GM23248 (cell line): ENCODE measurements around the gene SULF2. TPM values are rescaled to one million over a fixed set of nuclear protein-coding genes. Genes with fewer than 3 reads are reported as not detected.
A peak's percentile ranks its signal among the peaks of the same experiment; 100 is the strongest.
"Not testable (repeated sequence)": the region's sequence is repeated elsewhere in the genome, so short reads cannot be mapped to it uniquely, and the experiment has no call there.

Source experiments
- DNase-seq: peaks from one replicate; pipeline ENCODE4 v3.0.0-alpha.2; 2015
- H2AFZ ChIP-seq: fragments of 200-600 bp; sonication (generic); 2 replicates; pipeline ENCODE4 v1.6.1; 2016; ENCODE audit warnings: antibody characterized with exemption
- H3F3A ChIP-seq: fragments of 200-600 bp; sonication (generic); 2 replicates; pipeline ENCODE4 v1.6.1; 2016; ENCODE audit warnings: mild to moderate bottlenecking, antibody characterized with exemption, mixed run types; ENCODE audit not compliant: insufficient read depth
- H3K27ac ChIP-seq: fragments of 200-600 bp; sonication (generic); 2 replicates; pipeline ENCODE4 v1.5.1; 2016; ENCODE audit warnings: mild to moderate bottlenecking
- H3K27me3 ChIP-seq: fragments of 200-600 bp; sonication (generic); replicated peaks from 2 replicates; pipeline ENCODE4 v1.6.1; 2016; ENCODE audit warnings: mild to moderate bottlenecking; ENCODE audit not compliant: insufficient read depth
- H3K36me3 ChIP-seq: fragments of 200-600 bp; sonication (generic); 2 replicates; pipeline ENCODE4 v1.6.1; 2016; ENCODE audit warnings: low read depth, mild to moderate bottlenecking
- H3K4me1 ChIP-seq: fragments of 200-600 bp; sonication (generic); 2 replicates; pipeline ENCODE4 v1.6.1; 2016; ENCODE audit warnings: mild to moderate bottlenecking; ENCODE audit not compliant: insufficient read depth
- H3K4me2 ChIP-seq: fragments of 200-600 bp; sonication (generic); one replicate; pipeline ENCODE4 v1.6.1; 2016; ENCODE audit warnings: mild to moderate bottlenecking; ENCODE audit not compliant: unreplicated experiment
- H3K4me3 ChIP-seq: fragments of 200-600 bp; sonication (generic); 2 replicates; pipeline ENCODE4 v1.5.1; 2016; ENCODE audit warnings: mild to moderate bottlenecking
- H3K79me2 ChIP-seq: fragments of 200-600 bp; sonication (generic); 2 replicates; pipeline ENCODE4 v1.6.1; 2016; ENCODE audit warnings: mild to moderate bottlenecking; ENCODE audit not compliant: insufficient read depth
- H3K9ac ChIP-seq: fragments of 200-600 bp; sonication (generic); 2 replicates; pipeline ENCODE4 v1.6.1; 2016; ENCODE audit warnings: mild to moderate bottlenecking
- H3K9me2 ChIP-seq: fragments of 200-600 bp; sonication (generic); 2 replicates; pipeline ENCODE4 v1.6.1; 2016; ENCODE audit warnings: mixed run types, mild to moderate bottlenecking, moderate library complexity; ENCODE audit not compliant: insufficient read depth
- H3K9me3 ChIP-seq: fragments of 200-600 bp; sonication (generic); one replicate; pipeline ENCODE4 v1.6.1; 2017; ENCODE audit warnings: low read depth
- H4K20me1 ChIP-seq: fragments of 200-600 bp; sonication (generic); 2 replicates; pipeline ENCODE4 v1.6.0; 2016; ENCODE audit not compliant: insufficient read depth
- EZH2 ChIP-seq: fragments of 200-600 bp; sonication (generic); IDR thresholded peaks from 2 replicates; pipeline ENCODE4 v1.6.1; 2018; ENCODE audit warnings: antibody characterized with exemption, mild to moderate bottlenecking; ENCODE audit not compliant: insufficient read depth, poor library complexity, severe bottlenecking
- EZH2phosphoT487 ChIP-seq: fragments of 200-600 bp; sonication (generic); IDR thresholded peaks from 2 replicates; pipeline ENCODE4 v1.6.1; 2018; ENCODE audit warnings: antibody characterized with exemption, moderate library complexity, mild to moderate bottlenecking, low read depth; ENCODE audit not compliant: insufficient read depth
- WGBS, 2 experiments: methylation state at CpG; one replicate each; pipeline ENCODE4 v1.1.6; 2015 to 2017; ENCODE audit warnings: low lambda C conversion rate in 2 of 2, low coverage in 1 of 2; ENCODE audit errors: missing lambda C conversion rate in 2 of 2; 5-methylcytosine and 5-hydroxymethylcytosine counted together
- in situ Hi-C: fragments of 300-500 bp; cut with MboI; formaldehyde crosslinking; loops from 2 replicates; pipeline ENCODE4 v1.15.0; 2020
- polyA plus RNA-seq: library from polyadenylated mRNA; unstranded; fragments of >200 nt; fragmentation: Nextera tagmentation; extraction: Ambion mirVana; gene quantifications from 2 replicates; pipeline ENCODE4 v1.2.1, GENCODE V29; 2016
- total RNA-seq: library from RNA; depleted of rRNA; stranded (reverse); fragments of >200 nt; shearing (Covaris generic); gene quantifications from 2 replicates; pipeline ENCODE4 v1.2.3, GENCODE V29; 2014

Gene SULF2
- total and polyA plus RNA-seq, 2 experiments from 2014 or later: 2.0 to 5.6 TPM

GRCh38 chr20:47825011-47825762, 39.9 kb upstream of the SULF2 start:
- Histone ChIP-seq H3F3A (no peaks in the 10 kb centered on the region), H3K9me2 (no peaks in the 10 kb centered on the region), H3K4me2 (no peak overlapping the region), H3K9me3 (no peaks in the 10 kb centered on the region), H3K4me1 (no peaks in the 10 kb centered on the region), H3K27ac (no peak overlapping the region), H3K36me3 (no peaks in the 10 kb centered on the region), H3K79me2 (no peaks in the 10 kb centered on the region), H3K9ac (no peak overlapping the region), H3K4me3 (no peak overlapping the region), H2AFZ (no peak overlapping the region), H3K27me3 (peaks cover 20% of the 10 kb centered on the region; the same call in 1 of the 2 replicates), H4K20me1 (no peaks in the 10 kb centered on the region)
- in situ Hi-C loops: no loop called here
- TF ChIP-seq EZH2phosphoT487 (no peak), EZH2 (no peak)
- DNase-seq: no peak
- WGBS, 2 experiments: 72 to 77% methylated on average over 12 of the region's 12 CpGs

DNA sequence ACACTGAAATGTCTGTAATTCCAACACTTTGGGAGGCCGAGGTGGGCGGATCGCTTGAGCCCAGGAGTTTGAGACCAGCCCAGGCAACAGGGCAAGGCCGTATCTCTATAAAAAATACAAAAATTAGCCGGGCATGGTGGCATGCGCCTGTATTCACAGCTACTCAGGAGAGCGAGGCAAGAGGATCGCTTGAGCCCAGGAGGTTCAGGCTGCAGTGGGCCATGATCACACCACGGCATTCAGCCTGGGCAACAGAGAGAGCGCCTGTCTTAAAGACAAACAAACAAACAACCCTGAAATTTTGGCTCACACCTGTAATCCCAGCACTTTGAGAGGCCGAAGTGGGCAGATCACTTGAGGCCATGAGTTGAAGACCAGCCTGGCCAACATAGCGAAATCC, 38.7 kb upstream of the SULF2 start:
- H3K4me3 ChIP-seq, H3K27ac ChIP-seq, H3K9me2 ChIP-seq, H3K9me3 ChIP-seq, DNase-seq, H3K4me2 ChIP-seq, H3F3A ChIP-seq, H3K79me2 ChIP-seq, H3K36me3 ChIP-seq, H3K4me1 ChIP-seq, H2AFZ ChIP-seq, H4K20me1 ChIP-seq, in situ Hi-C loops, H3K9ac ChIP-seq: not testable (repeated sequence)
- 81 to 85% methylated on average over 12 of the region's 12 CpGs for WGBS, 2 experiments
- peaks cover 25% of the 10 kb centered on the region for H3K27me3 ChIP-seq

DNA sequence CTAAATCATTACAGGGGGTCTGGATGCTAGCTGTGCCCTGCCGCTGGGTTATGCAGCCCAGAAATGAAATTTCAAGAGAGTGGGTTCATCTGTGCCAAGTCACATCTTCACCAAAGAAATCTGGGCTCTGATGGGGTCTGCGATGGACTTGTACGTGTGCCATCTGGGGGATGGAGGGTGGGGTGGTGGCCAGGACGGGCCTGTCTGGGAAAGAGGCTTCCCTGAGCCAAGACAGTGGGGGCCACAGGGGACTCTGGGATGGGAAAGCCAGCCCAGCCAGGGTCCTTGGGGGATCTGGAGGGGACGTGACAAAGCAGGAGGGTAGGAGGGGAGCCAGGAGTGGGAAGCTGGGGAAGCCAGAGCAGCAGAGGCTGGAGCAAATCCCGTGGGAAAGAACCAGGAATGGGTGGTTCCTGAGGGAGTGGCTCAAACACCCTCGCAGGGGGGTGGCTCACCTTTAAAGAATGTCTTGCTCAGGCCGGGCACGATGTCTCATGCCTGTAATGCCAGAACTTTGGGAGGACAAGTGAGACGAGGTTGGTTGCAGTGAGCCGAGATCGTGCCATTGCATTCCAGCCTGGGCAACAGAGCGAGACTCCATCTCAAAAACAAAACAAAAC, 36.3 kb upstream of the SULF2 start:
- peak; percentile 32 for DNase-seq
- no peak overlapping the region for H3K4me2 ChIP-seq
- no peak overlapping the region for H3K27ac ChIP-seq
- no peaks in the 10 kb centered on the region for H3K79me2 ChIP-seq
- H3K27me3 ChIP-seq: peaks cover 25% of the 10 kb centered on the region
- H2AFZ ChIP-seq: no peak overlapping the region
- no peaks in the 10 kb centered on the region for H3K4me1 ChIP-seq
- in situ Hi-C loops: no loop called here
- H3K4me3 ChIP-seq: no peak overlapping the region
- H3K9me2 ChIP-seq: no peaks in the 10 kb centered on the region
- H3K36me3 ChIP-seq: no peaks in the 10 kb centered on the region
- H3F3A ChIP-seq: no peaks in the 10 kb centered on the region
- H4K20me1 ChIP-seq: no peaks in the 10 kb centered on the region
- 37 to 40% methylated on average over 12 to 13 of the region's 13 CpGs for WGBS, 2 experiments
- no peak for TF ChIP-seq EZH2phosphoT487
- no peak for TF ChIP-seq EZH2
- no peaks in the 10 kb centered on the region for H3K9me3 ChIP-seq
- no peak overlapping the region for H3K9ac ChIP-seq

GRCh38 chr20:47818996-47819609, 33.8 kb upstream of the SULF2 start:
- Histone ChIP-seq H3K4me1 (no peaks in the 10 kb centered on the region), H3K4me3 (no peak overlapping the region), H3K9me2 (no peaks in the 10 kb centered on the region), H2AFZ (no peak overlapping the region), H3K79me2 (no peaks in the 10 kb centered on the region), H3K27ac (no peak overlapping the region), H3K9me3 (no peaks in the 10 kb centered on the region), H3K4me2 (no peak overlapping the region), H4K20me1 (no peaks in the 10 kb centered on the region), H3K36me3 (no peaks in the 10 kb centered on the region), H3F3A (no peaks in the 10 kb centered on the region), H3K9ac (no peak overlapping the region), H3K27me3 (peaks cover 21% of the 10 kb centered on the region)
- 52% methylated on average over 13 to 14 of the region's 14 CpGs for WGBS, 2 experiments
- TF ChIP-seq EZH2: no peak
- TF ChIP-seq EZH2phosphoT487: no peak
- DNase-seq: no peak
- in situ Hi-C loops: no loop called here
